ENCODE measurements around the gene BDKRB1. TPM values are rescaled to one million over a fixed set of nuclear protein-coding genes. Genes with fewer than 3 reads are reported as not detected.
A peak's percentile ranks its signal among the peaks of the same experiment; 100 is the strongest.

BDKRB1 gene
- total RNA-seq, 1 experiment from 2014 or later = not detected

GRCh38 chr14:96275177-96276112 is 19.4 kb downstream of the BDKRB1 start:
- H3K4me1 ChIP-seq (ENCODE audit: insufficient read depth, low read length) = no peaks in the 10 kb centered on the region
- no peaks in the 10 kb centered on the region for H3K79me2 ChIP-seq (ENCODE audit: insufficient read depth, low read length)
- H3K14ac ChIP-seq (ENCODE audit: insufficient read depth, low read length) = no peak overlapping the region
- no peak overlapping the region for H2BK15ac ChIP-seq (ENCODE audit: low read depth, low read length)
- peak overlapping the region; percentile 23 for H3K4me2 ChIP-seq (ENCODE audit: insufficient read depth, insufficient read length, low read length)
- no peak overlapping the region for H3K56ac ChIP-seq (ENCODE audit: insufficient read length, low read depth, low read length)
- no peak overlapping the region for H2BK5ac ChIP-seq (ENCODE audit: insufficient read length, low read length)
- no peak overlapping the region for H4K8ac ChIP-seq (replicated peaks; ENCODE audit: insufficient read length, low read depth, low read length)
- H3K23ac ChIP-seq (ENCODE audit: insufficient read length, low read depth, low read length) = no peak overlapping the region
- no peak overlapping the region for H2AFZ ChIP-seq (ENCODE audit: low read length)
- no peak overlapping the region for H3K9ac ChIP-seq (ENCODE audit: extremely low read depth, insufficient read length, low read length)
- H3K18ac ChIP-seq (ENCODE audit: insufficient read length, low read depth, low read length) = no peak overlapping the region
- DNase-seq = peak; percentile 66
- Mint-ChIP-seq H3K27ac (no peak overlapping the region), H3K4me3 (no peak overlapping the region), H3K36me3 (ENCODE audit: insufficient read depth in 1 of 3, low read depth in 3 of 3) (peaks cover 9 to 21% (median 9%) of the 10 kb centered on the region in 3 experiments; a peak in 5 of 7 replicates), H3K9me3 (peaks cover 28 to 32% of the 10 kb centered on the region in 2 experiments), H3K4me1 (peaks cover 11 to 19% of the 10 kb centered on the region in 2 experiments), H3K27me3 (ENCODE audit: low read depth) (peaks cover 3% of the 10 kb centered on the region)
- no peak overlapping the region for H4K5ac ChIP-seq (ENCODE audit: insufficient read length, low read depth, low read length)
- no peaks in the 10 kb centered on the region for H3K27me3 ChIP-seq (ENCODE audit: insufficient read depth, low read length)
- TF ChIP-seq, protein P1, sequence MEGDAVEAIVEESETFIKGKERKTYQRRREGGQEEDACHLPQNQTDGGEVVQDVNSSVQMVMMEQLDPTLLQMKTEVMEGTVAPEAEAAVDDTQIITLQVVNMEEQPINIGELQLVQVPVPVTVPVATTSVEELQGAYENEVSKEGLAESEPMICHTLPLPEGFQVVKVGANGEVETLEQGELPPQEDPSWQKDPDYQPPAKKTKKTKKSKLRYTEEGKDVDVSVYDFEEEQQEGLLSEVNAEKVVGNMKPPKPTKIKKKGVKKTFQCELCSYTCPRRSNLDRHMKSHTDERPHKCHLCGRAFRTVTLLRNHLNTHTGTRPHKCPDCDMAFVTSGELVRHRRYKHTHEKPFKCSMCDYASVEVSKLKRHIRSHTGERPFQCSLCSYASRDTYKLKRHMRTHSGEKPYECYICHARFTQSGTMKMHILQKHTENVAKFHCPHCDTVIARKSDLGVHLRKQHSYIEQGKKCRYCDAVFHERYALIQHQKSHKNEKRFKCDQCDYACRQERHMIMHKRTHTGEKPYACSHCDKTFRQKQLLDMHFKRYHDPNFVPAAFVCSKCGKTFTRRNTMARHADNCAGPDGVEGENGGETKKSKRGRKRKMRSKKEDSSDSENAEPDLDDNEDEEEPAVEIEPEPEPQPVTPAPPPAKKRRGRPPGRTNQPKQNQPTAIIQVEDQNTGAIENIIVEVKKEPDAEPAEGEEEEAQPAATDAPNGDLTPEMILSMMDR (conservative IDR thresholded peaks at IDR 0.05) = peak; percentile 98
- H2BK20ac ChIP-seq (ENCODE audit: low read depth, low read length, poor library complexity, severe bottlenecking) = no peak overlapping the region
- H3K79me1 ChIP-seq (ENCODE audit: insufficient read depth, low read depth, low read length, poor library complexity, severe bottlenecking) = no peaks in the 10 kb centered on the region
- H3K9me3 ChIP-seq (ENCODE audit: control insufficient read depth, low read depth, low read length) = no peaks in the 10 kb centered on the region
- no peak overlapping the region for H2AK5ac ChIP-seq (ENCODE audit: insufficient read length, low read length)
- no peaks in the 10 kb centered on the region for H4K20me1 ChIP-seq (ENCODE audit: control insufficient read depth, insufficient read depth, insufficient read length)
- H3K27ac ChIP-seq (ENCODE audit: insufficient read length, low read depth, low read length) = no peak overlapping the region
- no peak overlapping the region for H3K4ac ChIP-seq (ENCODE audit: low read depth, low read length)
- H3K23me2 ChIP-seq (ENCODE audit: insufficient read length, low read depth, low read length, poor library complexity, severe bottlenecking) = no peaks in the 10 kb centered on the region
- H4K91ac ChIP-seq (ENCODE audit: insufficient read length, low read depth, low read length) = no peak overlapping the region
- no peak overlapping the region for H2BK12ac ChIP-seq (ENCODE audit: insufficient read length, low read depth, low read length)
- no CpG with 5 or more reads among the region's 17 CpGs for WGBS (ENCODE audit: extremely low coverage, insufficient read length, low lambda C conversion rate)
- no peak overlapping the region for H3T11ph ChIP-seq (ENCODE audit: low read length)
- H2BK120ac ChIP-seq (ENCODE audit: low read depth, low read length, poor library complexity, severe bottlenecking) = no peak overlapping the region

Data from H9 (cell line).